ENCODE measurements around the gene FAM151B. TPM values are rescaled to one million over a fixed set of nuclear protein-coding genes. Genes with fewer than 3 reads are reported as not detected.

The FAM151B gene
- total RNA-seq, 1 experiment from 2014 or later = 0.94 TPM

DNA sequence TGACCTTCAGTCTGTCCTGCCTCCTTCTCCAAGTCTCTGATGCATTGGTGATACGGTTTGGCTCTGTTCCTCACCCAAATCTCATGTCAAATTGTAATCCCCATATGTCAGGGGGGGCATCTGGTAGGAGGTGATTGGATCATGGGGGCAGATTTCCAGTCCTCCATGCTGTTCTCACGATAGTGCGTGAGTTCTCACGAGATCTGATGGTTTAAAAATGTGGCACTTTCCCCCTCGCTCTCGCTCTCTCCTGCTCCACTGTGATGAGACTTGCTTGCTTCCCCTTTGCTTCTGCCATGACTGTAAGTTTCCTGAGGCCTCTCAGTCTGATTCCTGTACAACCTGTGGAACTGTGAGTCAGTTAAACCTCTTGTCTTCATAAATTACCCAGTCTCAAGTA is 96.9 kb downstream of the FAM151B start:
- no peaks in the 10 kb centered on the region; the same call in 1 of the 2 replicates for H3K27me3 Mint-ChIP-seq (ENCODE audit: low read depth)
- 0 out of 2 replicates have a peak, but pooled peaks cover 2% of the 10 kb centered on the region for H3K4me1 Mint-ChIP-seq
- DNase-seq (ENCODE audit: low spot score) (no peak), ATAC-seq (no peak)
- ChIA-PET CTCF (no interaction called here), POLR2A (no interaction called here)
- no peaks in the 10 kb centered on the region for H3K36me3 Mint-ChIP-seq
- no peak for TF ChIP-seq EMX1 (CRISPR knock-in tag; IDR thresholded peaks at IDR 0.05)
- TF ChIP-seq, protein P1, sequence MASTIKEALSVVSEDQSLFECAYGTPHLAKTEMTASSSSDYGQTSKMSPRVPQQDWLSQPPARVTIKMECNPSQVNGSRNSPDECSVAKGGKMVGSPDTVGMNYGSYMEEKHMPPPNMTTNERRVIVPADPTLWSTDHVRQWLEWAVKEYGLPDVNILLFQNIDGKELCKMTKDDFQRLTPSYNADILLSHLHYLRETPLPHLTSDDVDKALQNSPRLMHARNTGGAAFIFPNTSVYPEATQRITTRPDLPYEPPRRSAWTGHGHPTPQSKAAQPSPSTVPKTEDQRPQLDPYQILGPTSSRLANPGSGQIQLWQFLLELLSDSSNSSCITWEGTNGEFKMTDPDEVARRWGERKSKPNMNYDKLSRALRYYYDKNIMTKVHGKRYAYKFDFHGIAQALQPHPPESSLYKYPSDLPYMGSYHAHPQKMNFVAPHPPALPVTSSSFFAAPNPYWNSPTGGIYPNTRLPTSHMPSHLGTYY (CRISPR knock-in tag; IDR thresholded peaks at IDR 0.05) = no peak
- no peak for TF ChIP-seq FOXJ3 (CRISPR knock-in tag; IDR thresholded peaks at IDR 0.05; ENCODE audit: borderline replicate concordance)
- TF ChIP-seq, protein P2, sequence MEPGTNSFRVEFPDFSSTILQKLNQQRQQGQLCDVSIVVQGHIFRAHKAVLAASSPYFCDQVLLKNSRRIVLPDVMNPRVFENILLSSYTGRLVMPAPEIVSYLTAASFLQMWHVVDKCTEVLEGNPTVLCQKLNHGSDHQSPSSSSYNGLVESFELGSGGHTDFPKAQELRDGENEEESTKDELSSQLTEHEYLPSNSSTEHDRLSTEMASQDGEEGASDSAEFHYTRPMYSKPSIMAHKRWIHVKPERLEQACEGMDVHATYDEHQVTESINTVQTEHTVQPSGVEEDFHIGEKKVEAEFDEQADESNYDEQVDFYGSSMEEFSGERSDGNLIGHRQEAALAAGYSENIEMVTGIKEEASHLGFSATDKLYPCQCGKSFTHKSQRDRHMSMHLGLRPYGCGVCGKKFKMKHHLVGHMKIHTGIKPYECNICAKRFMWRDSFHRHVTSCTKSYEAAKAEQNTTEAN (CRISPR knock-in tag; IDR thresholded peaks at IDR 0.05) = no peak
- TF ChIP-seq NFE2L1 (CRISPR knock-in tag; IDR thresholded peaks at IDR 0.05) = no peak
- TF ChIP-seq, protein P3, sequence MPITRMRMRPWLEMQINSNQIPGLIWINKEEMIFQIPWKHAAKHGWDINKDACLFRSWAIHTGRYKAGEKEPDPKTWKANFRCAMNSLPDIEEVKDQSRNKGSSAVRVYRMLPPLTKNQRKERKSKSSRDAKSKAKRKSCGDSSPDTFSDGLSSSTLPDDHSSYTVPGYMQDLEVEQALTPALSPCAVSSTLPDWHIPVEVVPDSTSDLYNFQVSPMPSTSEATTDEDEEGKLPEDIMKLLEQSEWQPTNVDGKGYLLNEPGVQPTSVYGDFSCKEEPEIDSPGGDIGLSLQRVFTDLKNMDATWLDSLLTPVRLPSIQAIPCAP (CRISPR knock-in tag; IDR thresholded peaks at IDR 0.05) = no peak
- no peak for TF ChIP-seq ZBTB21 (CRISPR knock-in tag; IDR thresholded peaks at IDR 0.05; ENCODE audit: borderline replicate concordance)
- TF ChIP-seq SMAD4 (CRISPR knock-in tag; IDR thresholded peaks at IDR 0.05) = no peak
- TF ChIP-seq, protein P4, sequence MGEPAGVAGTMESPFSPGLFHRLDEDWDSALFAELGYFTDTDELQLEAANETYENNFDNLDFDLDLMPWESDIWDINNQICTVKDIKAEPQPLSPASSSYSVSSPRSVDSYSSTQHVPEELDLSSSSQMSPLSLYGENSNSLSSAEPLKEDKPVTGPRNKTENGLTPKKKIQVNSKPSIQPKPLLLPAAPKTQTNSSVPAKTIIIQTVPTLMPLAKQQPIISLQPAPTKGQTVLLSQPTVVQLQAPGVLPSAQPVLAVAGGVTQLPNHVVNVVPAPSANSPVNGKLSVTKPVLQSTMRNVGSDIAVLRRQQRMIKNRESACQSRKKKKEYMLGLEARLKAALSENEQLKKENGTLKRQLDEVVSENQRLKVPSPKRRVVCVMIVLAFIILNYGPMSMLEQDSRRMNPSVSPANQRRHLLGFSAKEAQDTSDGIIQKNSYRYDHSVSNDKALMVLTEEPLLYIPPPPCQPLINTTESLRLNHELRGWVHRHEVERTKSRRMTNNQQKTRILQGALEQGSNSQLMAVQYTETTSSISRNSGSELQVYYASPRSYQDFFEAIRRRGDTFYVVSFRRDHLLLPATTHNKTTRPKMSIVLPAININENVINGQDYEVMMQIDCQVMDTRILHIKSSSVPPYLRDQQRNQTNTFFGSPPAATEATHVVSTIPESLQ (CRISPR knock-in tag; IDR thresholded peaks at IDR 0.05) = no peak
- no peak for TF ChIP-seq ZNF263 (CRISPR knock-in tag; IDR thresholded peaks at IDR 0.05; ENCODE audit: low read depth)
- TF ChIP-seq CBFB (CRISPR knock-in tag; IDR thresholded peaks at IDR 0.05; ENCODE audit: low read depth) = no peak
- TF ChIP-seq, protein P5, sequence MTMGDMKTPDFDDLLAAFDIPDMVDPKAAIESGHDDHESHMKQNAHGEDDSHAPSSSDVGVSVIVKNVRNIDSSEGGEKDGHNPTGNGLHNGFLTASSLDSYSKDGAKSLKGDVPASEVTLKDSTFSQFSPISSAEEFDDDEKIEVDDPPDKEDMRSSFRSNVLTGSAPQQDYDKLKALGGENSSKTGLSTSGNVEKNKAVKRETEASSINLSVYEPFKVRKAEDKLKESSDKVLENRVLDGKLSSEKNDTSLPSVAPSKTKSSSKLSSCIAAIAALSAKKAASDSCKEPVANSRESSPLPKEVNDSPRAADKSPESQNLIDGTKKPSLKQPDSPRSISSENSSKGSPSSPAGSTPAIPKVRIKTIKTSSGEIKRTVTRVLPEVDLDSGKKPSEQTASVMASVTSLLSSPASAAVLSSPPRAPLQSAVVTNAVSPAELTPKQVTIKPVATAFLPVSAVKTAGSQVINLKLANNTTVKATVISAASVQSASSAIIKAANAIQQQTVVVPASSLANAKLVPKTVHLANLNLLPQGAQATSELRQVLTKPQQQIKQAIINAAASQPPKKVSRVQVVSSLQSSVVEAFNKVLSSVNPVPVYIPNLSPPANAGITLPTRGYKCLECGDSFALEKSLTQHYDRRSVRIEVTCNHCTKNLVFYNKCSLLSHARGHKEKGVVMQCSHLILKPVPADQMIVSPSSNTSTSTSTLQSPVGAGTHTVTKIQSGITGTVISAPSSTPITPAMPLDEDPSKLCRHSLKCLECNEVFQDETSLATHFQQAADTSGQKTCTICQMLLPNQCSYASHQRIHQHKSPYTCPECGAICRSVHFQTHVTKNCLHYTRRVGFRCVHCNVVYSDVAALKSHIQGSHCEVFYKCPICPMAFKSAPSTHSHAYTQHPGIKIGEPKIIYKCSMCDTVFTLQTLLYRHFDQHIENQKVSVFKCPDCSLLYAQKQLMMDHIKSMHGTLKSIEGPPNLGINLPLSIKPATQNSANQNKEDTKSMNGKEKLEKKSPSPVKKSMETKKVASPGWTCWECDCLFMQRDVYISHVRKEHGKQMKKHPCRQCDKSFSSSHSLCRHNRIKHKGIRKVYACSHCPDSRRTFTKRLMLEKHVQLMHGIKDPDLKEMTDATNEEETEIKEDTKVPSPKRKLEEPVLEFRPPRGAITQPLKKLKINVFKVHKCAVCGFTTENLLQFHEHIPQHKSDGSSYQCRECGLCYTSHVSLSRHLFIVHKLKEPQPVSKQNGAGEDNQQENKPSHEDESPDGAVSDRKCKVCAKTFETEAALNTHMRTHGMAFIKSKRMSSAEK (CRISPR knock-in tag; IDR thresholded peaks at IDR 0.05; ENCODE audit: borderline replicate concordance) = no peak
- no peak for TF ChIP-seq ZNF671 (CRISPR knock-in tag; IDR thresholded peaks at IDR 0.05)
- TF ChIP-seq, protein P6, sequence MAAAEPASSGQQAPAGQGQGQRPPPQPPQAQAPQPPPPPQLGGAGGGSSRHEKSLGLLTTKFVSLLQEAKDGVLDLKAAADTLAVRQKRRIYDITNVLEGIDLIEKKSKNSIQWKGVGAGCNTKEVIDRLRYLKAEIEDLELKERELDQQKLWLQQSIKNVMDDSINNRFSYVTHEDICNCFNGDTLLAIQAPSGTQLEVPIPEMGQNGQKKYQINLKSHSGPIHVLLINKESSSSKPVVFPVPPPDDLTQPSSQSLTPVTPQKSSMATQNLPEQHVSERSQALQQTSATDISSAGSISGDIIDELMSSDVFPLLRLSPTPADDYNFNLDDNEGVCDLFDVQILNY (CRISPR knock-in tag; IDR thresholded peaks at IDR 0.05) = no peak
- TF ChIP-seq TCF7 (CRISPR knock-in tag; IDR thresholded peaks at IDR 0.05; ENCODE audit: low read depth) = no peak
- TF ChIP-seq, protein P7, sequence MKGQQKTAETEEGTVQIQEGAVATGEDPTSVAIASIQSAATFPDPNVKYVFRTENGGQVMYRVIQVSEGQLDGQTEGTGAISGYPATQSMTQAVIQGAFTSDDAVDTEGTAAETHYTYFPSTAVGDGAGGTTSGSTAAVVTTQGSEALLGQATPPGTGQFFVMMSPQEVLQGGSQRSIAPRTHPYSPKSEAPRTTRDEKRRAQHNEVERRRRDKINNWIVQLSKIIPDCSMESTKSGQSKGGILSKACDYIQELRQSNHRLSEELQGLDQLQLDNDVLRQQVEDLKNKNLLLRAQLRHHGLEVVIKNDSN (CRISPR knock-in tag; IDR thresholded peaks at IDR 0.05) = no peak
- no peak for TF ChIP-seq TEAD1 (CRISPR knock-in tag; IDR thresholded peaks at IDR 0.05)
- TF ChIP-seq, protein P8, sequence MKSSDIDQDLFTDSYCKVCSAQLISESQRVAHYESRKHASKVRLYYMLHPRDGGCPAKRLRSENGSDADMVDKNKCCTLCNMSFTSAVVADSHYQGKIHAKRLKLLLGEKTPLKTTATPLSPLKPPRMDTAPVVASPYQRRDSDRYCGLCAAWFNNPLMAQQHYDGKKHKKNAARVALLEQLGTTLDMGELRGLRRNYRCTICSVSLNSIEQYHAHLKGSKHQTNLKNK (CRISPR knock-in tag; IDR thresholded peaks at IDR 0.05) = no peak
- TF ChIP-seq, protein P9, sequence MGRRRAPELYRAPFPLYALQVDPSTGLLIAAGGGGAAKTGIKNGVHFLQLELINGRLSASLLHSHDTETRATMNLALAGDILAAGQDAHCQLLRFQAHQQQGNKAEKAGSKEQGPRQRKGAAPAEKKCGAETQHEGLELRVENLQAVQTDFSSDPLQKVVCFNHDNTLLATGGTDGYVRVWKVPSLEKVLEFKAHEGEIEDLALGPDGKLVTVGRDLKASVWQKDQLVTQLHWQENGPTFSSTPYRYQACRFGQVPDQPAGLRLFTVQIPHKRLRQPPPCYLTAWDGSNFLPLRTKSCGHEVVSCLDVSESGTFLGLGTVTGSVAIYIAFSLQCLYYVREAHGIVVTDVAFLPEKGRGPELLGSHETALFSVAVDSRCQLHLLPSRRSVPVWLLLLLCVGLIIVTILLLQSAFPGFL (CRISPR knock-in tag; IDR thresholded peaks at IDR 0.05; ENCODE audit: borderline replicate concordance) = no peak
- TF ChIP-seq ESRRA (CRISPR knock-in tag; IDR thresholded peaks at IDR 0.05; ENCODE audit: borderline replicate concordance) = no peak
- no peak overlapping the region for H3K27ac Mint-ChIP-seq
- H3K9me3 Mint-ChIP-seq = no peaks in the 10 kb centered on the region
- H3K4me3 Mint-ChIP-seq = no peak overlapping the region
